H1 (cell line): ENCODE results near the gene PPM1M. TPM values are rescaled to one million over a fixed set of nuclear protein-coding genes. Genes with fewer than 3 reads are reported as not detected.

ENCODE experiments used
- CTCF ChIA-PET: fragments of 300-600 bp; sonication (Branson Sonifier 250); formaldehyde crosslinking; loops from one replicate; lab custom pipeline; 2021; ENCODE audit not compliant: partially characterized antibody; lab: Charles Lee
- POLR2A ChIA-PET: fragments of 300-600 bp; sonication (Branson Sonifier 250); formaldehyde crosslinking; loops from one replicate; lab custom pipeline; 2021; ENCODE audit warnings: inconsistent platforms; ENCODE audit not compliant: partially characterized antibody; lab: Charles Lee
- DNase-seq, 2 experiments: peaks; one replicate each; pipeline versions ENCODE4 v3.0.0 to v3.0.0-alpha.2; 2010 to 2022; ENCODE audit warnings: low spot score in 2 of 2, low read depth in 1 of 2, mixed read lengths in 1 of 2
- FAIRE-seq: peaks from 2 replicates; lab custom pipeline; 2011; peaks lifted over from hg19 to GRCh38; lab: Jason Lieb, UNC
- H2AFZ ChIP-seq: 2 replicates; pipeline ENCODE4 v1.8.1; 2012; ENCODE audit warnings: low read length, inconsistent platforms
- H2AK5ac ChIP-seq: 2 replicates; pipeline ENCODE4 v1.6.1; 2013; ENCODE audit warnings: low read depth, low read length
- H2BK120ac ChIP-seq: replicated peaks from 2 replicates; pipeline ENCODE3; 2013; ENCODE audit warnings: low read depth, low read length, inconsistent platforms
- H2BK12ac ChIP-seq: 2 replicates; pipeline ENCODE4 v1.6.1; 2013; ENCODE audit warnings: low read depth, low read length
- H2BK15ac ChIP-seq: 2 replicates; pipeline ENCODE4 v1.6.1; 2013; ENCODE audit warnings: low read length
- H2BK20ac ChIP-seq: 2 replicates; pipeline ENCODE4 v1.6.1; 2013; ENCODE audit warnings: low read length
- H2BK5ac ChIP-seq: 2 replicates; pipeline ENCODE4 v1.6.1; 2013; ENCODE audit warnings: low read depth, low read length
- H3K14ac ChIP-seq: 2 replicates; pipeline ENCODE4 v1.6.1; 2013; ENCODE audit warnings: inconsistent platforms; ENCODE audit not compliant: insufficient read length
- H3K18ac ChIP-seq: 2 replicates; pipeline ENCODE4 v1.6.1; 2013; ENCODE audit warnings: low read length; ENCODE audit errors: extremely low read depth
- H3K23ac ChIP-seq: 2 replicates; pipeline ENCODE4 v1.6.1; 2013; ENCODE audit warnings: inconsistent platforms; ENCODE audit not compliant: insufficient read length
- H3K23me2 ChIP-seq: 2 replicates; pipeline ENCODE4 v1.6.1; 2013; ENCODE audit warnings: low read depth, low read length
- H3K27ac ChIP-seq: 2 replicates; pipeline ENCODE4 v1.6.1; 2011; ENCODE audit warnings: low read depth, low read length, inconsistent platforms
- H3K27me3 ChIP-seq, 4 experiments: replicated peaks in 1 of 4; 1 replicate in 1 of 4; 2 replicates in 3 of 4; pipeline versions ENCODE4 v1.6.1 to v1.8.1; 2011 to 2013; ENCODE audit warnings: low read length in 3 of 4, mild to moderate bottlenecking in 3 of 4, inconsistent platforms in 2 of 4, mixed read lengths in 2 of 4, moderate library complexity in 1 of 4; ENCODE audit not compliant: control insufficient read depth in 3 of 4, insufficient read depth in 3 of 4; ENCODE audit errors: extremely low read depth in 1 of 4
- H3K36me3 ChIP-seq, 4 experiments: 2 replicates each; pipeline versions ENCODE4 v1.6.1 to v1.8.1; 2011 to 2013; ENCODE audit warnings: mild to moderate bottlenecking in 4 of 4, low read length in 3 of 4, moderate library complexity in 2 of 4, control low read depth in 1 of 4, inconsistent platforms in 1 of 4; ENCODE audit not compliant: insufficient read depth in 4 of 4, control insufficient read depth in 2 of 4
- H3K4ac ChIP-seq: replicated peaks from 2 replicates; pipeline ENCODE3; 2013; ENCODE audit warnings: low read length, low read depth, mixed read lengths, inconsistent platforms; ENCODE audit not compliant: insufficient read length
- H3K4me1 ChIP-seq, 4 experiments: replicated peaks in 1 of 4; 1 replicate in 1 of 4; 2 replicates in 3 of 4; pipeline versions ENCODE4 v1.6.1 to v1.8.1; 2011 to 2013; ENCODE audit warnings: low read length in 3 of 4, inconsistent platforms in 2 of 4, mixed read lengths in 1 of 4; ENCODE audit not compliant: insufficient read depth in 4 of 4, control insufficient read depth in 3 of 4
- H3K4me2 ChIP-seq, 2 experiments: 2 replicates each; pipeline versions ENCODE4 v1.6.1 to v1.8.1; 2011 to 2013; ENCODE audit warnings: low read depth in 2 of 2, low read length in 2 of 2, control low read depth in 1 of 2, inconsistent platforms in 1 of 2, mild to moderate bottlenecking in 1 of 2; ENCODE audit not compliant: insufficient read depth in 1 of 2
- H3K4me3 ChIP-seq, 4 experiments: fragments of 200-600, 300-600 bp in 1 of 4; sonication (generic), shearing (Covaris generic), sonication (Bioruptor Twin) in 1 of 4; 2 replicates each; pipeline versions ENCODE4 v1.5.1 to v1.8.1; 2011 to 2016; ENCODE audit warnings: low read length in 4 of 4, low read depth in 3 of 4, control low read depth in 2 of 4, inconsistent platforms in 2 of 4, mild to moderate bottlenecking in 2 of 4, mixed read lengths in 1 of 4, moderate library complexity in 1 of 4; ENCODE audit not compliant: insufficient read depth in 2 of 4; ENCODE audit errors: extremely low read depth in 1 of 4
- H3K56ac ChIP-seq: replicated peaks from 2 replicates; pipeline ENCODE3; 2013; ENCODE audit warnings: low read depth, mild to moderate bottlenecking, mixed read lengths, low read length, inconsistent platforms; ENCODE audit not compliant: insufficient read length
- H3K79me1 ChIP-seq: 2 replicates; pipeline ENCODE4 v1.6.1; 2013; ENCODE audit warnings: low read depth, low read length, control low read depth
- H3K79me2 ChIP-seq, 2 experiments: 2 replicates each; pipeline versions ENCODE4 v1.6.1 to v1.8.1; 2012 to 2013; ENCODE audit warnings: low read length in 2 of 2, mild to moderate bottlenecking in 2 of 2, inconsistent platforms in 1 of 2; ENCODE audit not compliant: insufficient read depth in 2 of 2, control insufficient read depth in 1 of 2
- H3K9ac ChIP-seq, 4 experiments: replicated peaks in 1 of 4; 1 replicate in 1 of 4; 2 replicates in 3 of 4; pipeline versions ENCODE4 v1.6.1 to v1.8.1; 2011 to 2013; ENCODE audit warnings: low read depth in 3 of 4, low read length in 3 of 4, control low read depth in 2 of 4, mild to moderate bottlenecking in 2 of 4, moderate library complexity in 2 of 4, inconsistent platforms in 1 of 4; ENCODE audit errors: extremely low read depth in 1 of 4
- H3K9me3 ChIP-seq, 2 experiments: 2 replicates each; pipeline versions ENCODE4 v1.6.1 to v1.8.1; 2012 to 2013; ENCODE audit warnings: mild to moderate bottlenecking in 2 of 2, moderate library complexity in 2 of 2, control low read depth in 1 of 2, inconsistent platforms in 1 of 2, low read depth in 1 of 2, low read length in 1 of 2, mixed read lengths in 1 of 2; ENCODE audit not compliant: insufficient read depth in 2 of 2
- H4K20me1 ChIP-seq, 2 experiments: replicated peaks in 1 of 2; 2 replicates each; pipeline versions ENCODE3 to v1.8.1; 2011 to 2013; ENCODE audit warnings: inconsistent platforms in 2 of 2, low read length in 2 of 2, mild to moderate bottlenecking in 1 of 2; ENCODE audit not compliant: insufficient read depth in 2 of 2, control insufficient read depth in 1 of 2
- H4K5ac ChIP-seq: 2 replicates; pipeline ENCODE4 v1.6.1; 2013; ENCODE audit warnings: low read length, low read depth, mixed read lengths, inconsistent platforms; ENCODE audit not compliant: insufficient read length
- H4K8ac ChIP-seq: 2 replicates; pipeline ENCODE4 v1.8.0; 2013; ENCODE audit warnings: mild to moderate bottlenecking, moderate library complexity, low read length, inconsistent platforms; ENCODE audit not compliant: insufficient read depth; ENCODE audit errors: extremely low read depth
- H4K91ac ChIP-seq: replicated peaks from 2 replicates; pipeline ENCODE3; 2013; ENCODE audit warnings: low read length, mixed read lengths, inconsistent platforms; ENCODE audit not compliant: insufficient read length
- BACH1 ChIP-seq: IDR thresholded peaks from 2 replicates; pipeline ENCODE4 v1.6.1; 2012; ENCODE audit warnings: low read length, improper control_type of control experiment
- CBX5 ChIP-seq: fragments of 300-800, 300-1000 bp; sonication (generic); IDR thresholded peaks from 2 replicates; pipeline ENCODE4 v1.7.1; 2016; ENCODE audit warnings: antibody characterized with exemption, low read length, low read depth
- CBX8 ChIP-seq: fragments of 300-800, 300-1000 bp; sonication (generic); IDR thresholded peaks from 2 replicates; pipeline ENCODE4 v1.7.1; 2016; ENCODE audit warnings: low read depth, low read length, borderline replicate concordance
- EP300 ChIP-seq, 2 experiments: IDR thresholded peaks; 1 replicate in 1 of 2; 2 replicates in 1 of 2; pipeline ENCODE4 v1.6.1; 2011 to 2012; ENCODE audit warnings: low read depth in 2 of 2, low read length in 2 of 2, mild to moderate bottlenecking in 2 of 2, borderline replicate concordance in 1 of 2, inconsistent platforms in 1 of 2, moderate library complexity in 1 of 2
- GABPA ChIP-seq: IDR thresholded peaks from 2 replicates; pipeline ENCODE4 v1.6.1; 2011; ENCODE audit warnings: mild to moderate bottlenecking, low read length, moderate library complexity, borderline replicate concordance; ENCODE audit not compliant: insufficient read depth
- GTF2F1 ChIP-seq: IDR thresholded peaks from 2 replicates; pipeline ENCODE4 v1.6.1; 2012; ENCODE audit warnings: low read depth, low read length, improper control_type of control experiment, borderline replicate concordance
- MAFK ChIP-seq: IDR thresholded peaks from 2 replicates; pipeline ENCODE4 v1.6.1; 2012; ENCODE audit warnings: low read depth, mild to moderate bottlenecking, improper control_type of control experiment, low read length
- MAX ChIP-seq: IDR thresholded peaks from 2 replicates; pipeline ENCODE4 v1.6.1; 2012; ENCODE audit warnings: inconsistent platforms
- RFX5 ChIP-seq: IDR thresholded peaks from 2 replicates; pipeline ENCODE4 v1.6.1; 2011; ENCODE audit warnings: low read depth, low read length, improper control_type of control experiment, borderline replicate concordance
- SIN3A ChIP-seq, 2 experiments: IDR thresholded peaks in 1 of 2; conservative IDR thresholded peaks in 1 of 2; 2 replicates each; pipeline ENCODE4 v1.6.1; 2011 to 2012; ENCODE audit warnings: low read length in 2 of 2, improper control_type of control experiment in 1 of 2, low read depth in 1 of 2, mild to moderate bottlenecking in 1 of 2
- WGBS, 2 experiments: shearing (Covaris generic) in 1 of 2; methylation state at CpG; one replicate each; pipeline versions ENCODE4 v1.1.6 to v1.1.7; 2013 to 2015; ENCODE audit warnings: low lambda C conversion rate in 2 of 2, mixed read lengths in 2 of 2, inconsistent platforms in 1 of 2, low coverage in 1 of 2, missing lambda C conversion rate in 1 of 2; ENCODE audit not compliant: insufficient replicate concordance in 2 of 2, insufficient coverage in 1 of 2, insufficient read length in 1 of 2; ENCODE audit errors: extremely low coverage in 1 of 2, missing lambda C conversion rate in 1 of 2; 5-methylcytosine and 5-hydroxymethylcytosine counted together
- polyA plus RNA-seq, 7 experiments: library from polyadenylated mRNA; depleted of rRNA in 3 of 7; stranded (reverse) in 5 of 7; unstranded in 2 of 7; fragments of >200 nt in 5 of 7; fragments of 200-250 nt in 2 of 7; gene quantifications; 1 replicate in 5 of 7; 2 replicates in 1 of 7; 4 replicates in 1 of 7; pipeline versions ENCODE4 v1.2.1 to v1.2.3, GENCODE V29; 2011 to 2013; ENCODE audit warnings: missing spikeins in 2 of 7, mixed read lengths in 2 of 7
- total RNA-seq: library from RNA; stranded (reverse); fragmentation: NEBNext Ultra II Directional; extraction: Animal tissue kit (Norgen Biotek cat#: 25700); gene quantifications from 2 replicates; pipeline ENCODE4 v1.2.1, GENCODE V29; 2021

The PPM1M gene
- total and polyA plus RNA-seq, 2 of the 8 experiments (the other 6 are each of a cell fraction or from before 2014, with no cell fraction given), result 5.2 to 6.3 TPM

- H4K5ac ChIP-seq, result no peak overlapping the region
- H2BK5ac ChIP-seq, result no peak overlapping the region
- H3K79me1 ChIP-seq, result no peaks in the 10 kb centered on the region; the same call in none of the 2 replicates
- H2BK120ac ChIP-seq, result no peak overlapping the region
- ChIA-PET CTCF (no interaction called here), POLR2A (no interaction called here)
- no peak overlapping the region for H3K14ac ChIP-seq
- peaks cover 0 to 3% (median under 1%) of the 10 kb centered on the region in 4 experiments; a peak in 4 of 7 replicates for H3K27me3 ChIP-seq
- H3K9me3 ChIP-seq, result no peaks in the 10 kb centered on the region
- H2AFZ ChIP-seq, result no peak overlapping the region
- FAIRE-seq, result no peak
- H4K8ac ChIP-seq, result no peak overlapping the region
- H4K91ac ChIP-seq, result no peak overlapping the region
- H3K18ac ChIP-seq, result peak overlapping the region; percentile 38; the same call in 1 of the 2 replicates
- H3K23me2 ChIP-seq, result peaks cover 4% of the 10 kb centered on the region; the same call in 1 of the 2 replicates
- no peak overlapping the region for H2BK15ac ChIP-seq
- H3K4me2 ChIP-seq, result peak overlapping the region; percentile 92 to 93
- peak overlapping the region; percentile 80 to 94 (median 85) for H3K4me3 ChIP-seq
- H3K9ac ChIP-seq, result peak overlapping the region in 3 of 4 experiments; percentile 59 to 70 (median 66); a peak in 6 of 7 replicates
- H3K36me3 ChIP-seq, result peaks cover 13 to 38% (median 20%) of the 10 kb centered on the region in 4 experiments
- peaks cover 0 to 3% of the 10 kb centered on the region in 2 experiments for H4K20me1 ChIP-seq
- no peak overlapping the region for H3K4ac ChIP-seq
- H3K23ac ChIP-seq, result no peak overlapping the region
- 62% methylated on average over 14 of the region's 14 CpGs; no CpG with 5 or more reads in 1 of the 2 experiments for WGBS, 2 experiments
- no peak overlapping the region for H3K27ac ChIP-seq
- H2AK5ac ChIP-seq, result no peak overlapping the region
- no peak for DNase-seq
- no peak overlapping the region for H3K56ac ChIP-seq
- H3K4me1 ChIP-seq, result peaks cover 0 to 12% (median 7%) of the 10 kb centered on the region in 4 experiments; a peak in 6 of 7 replicates
- H2BK12ac ChIP-seq, result no peak overlapping the region
- H2BK20ac ChIP-seq, result no peak overlapping the region
- peaks cover 0 to 8% of the 10 kb centered on the region in 2 experiments; a peak in 2 of 4 replicates for H3K79me2 ChIP-seq
- TF ChIP-seq CBX8, result no peak
- no peak for TF ChIP-seq EP300 (IDR thresholded peaks at IDR 0.05; ENCODE audit: borderline replicate concordance in 1 of 2, low read depth in 2 of 2, low read length in 2 of 2)
- TF ChIP-seq RFX5, result no peak
- no peak for TF ChIP-seq GABPA
- no peak for TF ChIP-seq BACH1
- TF ChIP-seq CBX5, result no peak
- TF ChIP-seq MAFK, result no peak
- no peak for TF ChIP-seq GTF2F1
- no peak for TF ChIP-seq SIN3A (conservative IDR thresholded peaks at IDR 0.05 in 1 of 2, IDR thresholded peaks at IDR 0.05 in 1 of 2; ENCODE audit: low read depth in 1 of 2, low read length in 2 of 2)
- no peak for TF ChIP-seq MAX
Measured at GRCh38 chr3:52198643-52199608, 46.6 kb upstream of the PPM1M start.
